GM23248 (cell line): ENCODE data around the gene RET. TPM values are rescaled to one million over a fixed set of nuclear protein-coding genes. Genes with fewer than 3 reads are reported as not detected.

ENCODE experiments used
- DNase-seq: peaks from one replicate; pipeline ENCODE4 v3.0.0-alpha.2; 2015
- H2AFZ ChIP-seq: fragments of 200-600 bp; sonication (generic); 2 replicates; pipeline ENCODE4 v1.6.1; 2016; ENCODE audit warnings: antibody characterized with exemption
- H3F3A ChIP-seq: fragments of 200-600 bp; sonication (generic); 2 replicates; pipeline ENCODE4 v1.6.1; 2016; ENCODE audit warnings: mild to moderate bottlenecking, antibody characterized with exemption, mixed run types; ENCODE audit not compliant: insufficient read depth
- H3K27ac ChIP-seq: fragments of 200-600 bp; sonication (generic); 2 replicates; pipeline ENCODE4 v1.5.1; 2016; ENCODE audit warnings: mild to moderate bottlenecking
- H3K27me3 ChIP-seq: fragments of 200-600 bp; sonication (generic); replicated peaks from 2 replicates; pipeline ENCODE4 v1.6.1; 2016; ENCODE audit warnings: mild to moderate bottlenecking; ENCODE audit not compliant: insufficient read depth
- H3K36me3 ChIP-seq: fragments of 200-600 bp; sonication (generic); 2 replicates; pipeline ENCODE4 v1.6.1; 2016; ENCODE audit warnings: low read depth, mild to moderate bottlenecking
- H3K4me1 ChIP-seq: fragments of 200-600 bp; sonication (generic); 2 replicates; pipeline ENCODE4 v1.6.1; 2016; ENCODE audit warnings: mild to moderate bottlenecking; ENCODE audit not compliant: insufficient read depth
- H3K4me2 ChIP-seq: fragments of 200-600 bp; sonication (generic); one replicate; pipeline ENCODE4 v1.6.1; 2016; ENCODE audit warnings: mild to moderate bottlenecking; ENCODE audit not compliant: unreplicated experiment
- H3K4me3 ChIP-seq: fragments of 200-600 bp; sonication (generic); 2 replicates; pipeline ENCODE4 v1.5.1; 2016; ENCODE audit warnings: mild to moderate bottlenecking
- H3K79me2 ChIP-seq: fragments of 200-600 bp; sonication (generic); 2 replicates; pipeline ENCODE4 v1.6.1; 2016; ENCODE audit warnings: mild to moderate bottlenecking; ENCODE audit not compliant: insufficient read depth
- H3K9ac ChIP-seq: fragments of 200-600 bp; sonication (generic); 2 replicates; pipeline ENCODE4 v1.6.1; 2016; ENCODE audit warnings: mild to moderate bottlenecking
- H3K9me2 ChIP-seq: fragments of 200-600 bp; sonication (generic); 2 replicates; pipeline ENCODE4 v1.6.1; 2016; ENCODE audit warnings: mixed run types, mild to moderate bottlenecking, moderate library complexity; ENCODE audit not compliant: insufficient read depth
- H3K9me3 ChIP-seq: fragments of 200-600 bp; sonication (generic); one replicate; pipeline ENCODE4 v1.6.1; 2017; ENCODE audit warnings: low read depth
- H4K20me1 ChIP-seq: fragments of 200-600 bp; sonication (generic); 2 replicates; pipeline ENCODE4 v1.6.0; 2016; ENCODE audit not compliant: insufficient read depth
- EZH2 ChIP-seq: fragments of 200-600 bp; sonication (generic); IDR thresholded peaks from 2 replicates; pipeline ENCODE4 v1.6.1; 2018; ENCODE audit warnings: antibody characterized with exemption, mild to moderate bottlenecking; ENCODE audit not compliant: insufficient read depth, poor library complexity, severe bottlenecking
- EZH2phosphoT487 ChIP-seq: fragments of 200-600 bp; sonication (generic); IDR thresholded peaks from 2 replicates; pipeline ENCODE4 v1.6.1; 2018; ENCODE audit warnings: antibody characterized with exemption, moderate library complexity, mild to moderate bottlenecking, low read depth; ENCODE audit not compliant: insufficient read depth
- WGBS, 2 experiments: methylation state at CpG; one replicate each; pipeline ENCODE4 v1.1.6; 2015 to 2017; ENCODE audit warnings: low lambda C conversion rate in 2 of 2, low coverage in 1 of 2; ENCODE audit errors: missing lambda C conversion rate in 2 of 2; 5-methylcytosine and 5-hydroxymethylcytosine counted together
- in situ Hi-C: fragments of 300-500 bp; cut with MboI; formaldehyde crosslinking; loops from 2 replicates; pipeline ENCODE4 v1.15.0; 2020
- polyA plus RNA-seq: library from polyadenylated mRNA; unstranded; fragments of >200 nt; fragmentation: Nextera tagmentation; extraction: Ambion mirVana; gene quantifications from 2 replicates; pipeline ENCODE4 v1.2.1, GENCODE V29; 2016
- total RNA-seq: library from RNA; depleted of rRNA; stranded (reverse); fragments of >200 nt; shearing (Covaris generic); gene quantifications from 2 replicates; pipeline ENCODE4 v1.2.3, GENCODE V29; 2014

Gene RET
- total and polyA plus RNA-seq, 2 experiments from 2014 or later = not detected

DNA sequence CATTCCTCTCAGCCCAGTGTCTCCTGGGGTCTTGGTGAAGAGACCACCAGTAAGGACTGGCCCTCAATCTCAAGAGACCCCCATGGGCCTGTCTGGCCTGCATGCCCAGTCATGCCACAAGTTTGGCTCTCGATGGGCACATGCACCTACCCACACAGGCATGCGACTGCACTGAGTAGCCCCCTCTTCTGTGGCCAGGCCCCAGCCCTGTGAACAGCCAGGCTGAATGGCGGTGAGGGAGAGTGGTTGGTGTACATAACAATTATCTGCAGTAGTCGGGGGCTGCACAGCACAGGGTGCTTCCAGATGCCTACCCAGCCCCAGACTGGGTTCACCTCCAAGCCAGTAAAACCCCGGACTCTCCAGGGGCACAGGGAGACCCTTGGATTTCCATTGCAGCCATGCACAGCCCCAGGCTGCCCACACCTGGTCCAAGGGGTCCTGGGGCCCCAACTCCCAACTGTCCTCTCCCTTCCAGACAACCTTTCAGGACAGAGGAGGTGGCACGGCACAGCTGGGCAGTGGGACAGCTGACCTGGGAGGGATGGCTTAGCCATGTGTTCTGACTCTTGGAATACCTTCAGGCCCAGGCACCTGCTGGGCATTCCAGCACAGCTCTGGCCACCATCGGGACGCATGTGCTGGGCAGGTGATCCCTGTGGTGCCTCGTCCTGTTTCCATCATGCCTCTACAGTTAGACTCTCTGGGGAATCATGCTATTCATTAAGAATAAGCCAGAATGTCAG is 40.3 kb downstream of the RET start:
- no peak overlapping the region for H3K4me2 ChIP-seq
- no peaks in the 10 kb centered on the region for H3K9me2 ChIP-seq
- H3K9ac ChIP-seq = no peak overlapping the region
- no peaks in the 10 kb centered on the region for H3K79me2 ChIP-seq
- no peaks in the 10 kb centered on the region for H4K20me1 ChIP-seq
- H3K4me3 ChIP-seq = no peak overlapping the region
- no peaks in the 10 kb centered on the region for H3F3A ChIP-seq
- no peaks in the 10 kb centered on the region for H3K4me1 ChIP-seq
- no peak overlapping the region for H2AFZ ChIP-seq
- no peaks in the 10 kb centered on the region for H3K9me3 ChIP-seq
- DNase-seq = no peak
- in situ Hi-C loops = no loop called here
- H3K27me3 ChIP-seq = no peaks in the 10 kb centered on the region
- TF ChIP-seq EZH2phosphoT487 = no peak
- no peak for TF ChIP-seq EZH2
- WGBS, 2 experiments = 56 to 60% methylated on average over 9 of the region's 9 CpGs
- H3K27ac ChIP-seq = no peak overlapping the region
- no peaks in the 10 kb centered on the region for H3K36me3 ChIP-seq

DNA sequence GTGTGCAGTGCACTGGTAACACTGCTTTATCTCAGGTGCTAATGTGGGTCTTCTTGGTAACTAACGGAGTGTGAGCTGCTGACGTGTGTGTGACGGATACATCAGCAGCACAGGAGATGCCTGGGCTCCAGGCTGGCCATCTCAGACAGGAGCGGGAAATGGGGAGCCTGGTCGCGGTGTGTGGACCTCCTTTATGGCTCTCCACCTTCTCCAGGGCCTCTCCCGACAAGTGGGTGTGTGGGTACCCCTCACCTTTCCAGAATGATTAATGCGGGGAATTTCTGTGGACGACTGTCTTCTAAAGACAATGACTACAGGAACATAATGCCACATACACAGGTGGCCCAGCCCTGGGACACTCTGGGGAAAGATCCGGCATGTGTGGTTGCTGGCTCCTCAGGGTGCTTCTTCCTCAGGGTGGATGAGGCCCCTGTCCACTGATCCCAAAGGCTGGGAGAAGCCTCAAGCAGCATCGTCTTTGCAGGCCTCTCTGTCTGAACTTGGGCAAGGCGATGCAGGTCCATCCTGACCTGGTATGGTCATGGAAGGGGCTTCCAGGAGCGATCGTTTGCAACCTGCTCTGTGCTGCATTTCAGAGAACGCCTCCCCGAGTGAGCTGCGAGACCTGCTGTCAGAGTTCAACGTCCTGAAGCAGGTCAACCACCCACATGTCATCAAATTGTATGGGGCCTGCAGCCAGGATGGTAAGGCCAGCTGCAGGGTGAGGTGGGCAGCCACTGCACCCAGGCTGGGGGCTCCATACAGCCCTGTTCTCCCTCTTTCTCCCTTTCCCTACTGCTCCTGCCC is 41.1 kb downstream of the RET start:
- Histone ChIP-seq H3K4me2 (no peak overlapping the region), H3K4me3 (no peak overlapping the region), H3K27me3 (no peaks in the 10 kb centered on the region; the same call in 1 of the 2 replicates), H3F3A (no peaks in the 10 kb centered on the region), H3K4me1 (no peaks in the 10 kb centered on the region), H3K9me2 (no peaks in the 10 kb centered on the region), H3K36me3 (no peaks in the 10 kb centered on the region), H3K79me2 (no peaks in the 10 kb centered on the region), H4K20me1 (no peaks in the 10 kb centered on the region), H2AFZ (no peak overlapping the region), H3K9me3 (no peaks in the 10 kb centered on the region), H3K27ac (no peak overlapping the region), H3K9ac (no peak overlapping the region)
- no peak for DNase-seq
- 74 to 77% methylated on average over 18 of the region's 18 CpGs for WGBS, 2 experiments
- no peak for TF ChIP-seq EZH2phosphoT487
- TF ChIP-seq EZH2 = no peak
- in situ Hi-C loops = no loop called here

DNA sequence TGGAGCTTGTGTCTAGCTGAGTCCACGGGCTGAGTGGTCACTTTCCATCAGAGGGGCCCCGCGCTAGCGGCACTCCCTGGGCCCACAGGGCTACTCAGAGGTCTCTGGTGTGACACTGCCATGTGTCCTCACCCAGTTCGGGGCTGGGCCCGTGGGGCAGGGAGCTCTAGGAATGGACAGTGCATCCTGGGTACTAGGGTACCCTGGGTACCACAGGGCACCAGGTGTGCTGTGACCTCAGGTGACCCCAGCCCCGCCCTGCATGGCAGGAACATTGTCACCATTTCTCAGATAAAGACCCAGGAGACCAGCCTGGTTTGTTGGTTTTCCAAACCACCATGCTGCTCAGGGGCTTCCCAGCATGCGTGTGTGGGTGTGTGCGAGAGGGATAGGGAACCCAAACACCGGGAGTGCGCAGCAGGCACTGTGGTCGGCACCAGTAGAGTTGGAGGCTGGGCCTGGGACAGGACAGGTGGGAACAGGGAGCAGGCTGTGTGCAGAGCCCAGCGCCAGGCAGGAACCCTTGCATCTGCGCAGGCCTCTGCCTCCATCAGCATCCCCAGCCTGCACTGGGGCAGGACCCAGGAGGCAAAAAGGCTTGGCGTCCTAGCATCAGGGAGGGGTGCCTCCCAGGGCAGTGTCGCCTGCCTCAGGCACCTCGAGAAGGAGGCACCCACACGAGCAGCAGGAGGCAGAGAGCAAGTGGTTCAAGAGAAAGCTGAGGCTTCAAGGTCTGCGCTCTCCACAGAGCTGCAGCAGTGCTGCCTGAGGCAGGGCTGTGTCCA is 42.0 kb downstream of the RET start:
- Histone ChIP-seq H3K36me3 (no peaks in the 10 kb centered on the region), H3K4me3 (no peak overlapping the region), H3K9me3 (no peaks in the 10 kb centered on the region), H3K9me2 (no peaks in the 10 kb centered on the region), H3F3A (no peaks in the 10 kb centered on the region), H3K79me2 (no peaks in the 10 kb centered on the region), H3K4me2 (no peak overlapping the region), H3K4me1 (no peaks in the 10 kb centered on the region), H2AFZ (no peak overlapping the region), H4K20me1 (no peaks in the 10 kb centered on the region), H3K27me3 (no peaks in the 10 kb centered on the region; the same call in 1 of the 2 replicates), H3K9ac (no peak overlapping the region), H3K27ac (no peak overlapping the region)
- no peak for DNase-seq
- TF ChIP-seq EZH2phosphoT487 (no peak), EZH2 (no peak)
- WGBS, 2 experiments = 65 to 70% methylated on average over 17 to 19 of the region's 19 CpGs
- in situ Hi-C loops = no loop called here

DNA sequence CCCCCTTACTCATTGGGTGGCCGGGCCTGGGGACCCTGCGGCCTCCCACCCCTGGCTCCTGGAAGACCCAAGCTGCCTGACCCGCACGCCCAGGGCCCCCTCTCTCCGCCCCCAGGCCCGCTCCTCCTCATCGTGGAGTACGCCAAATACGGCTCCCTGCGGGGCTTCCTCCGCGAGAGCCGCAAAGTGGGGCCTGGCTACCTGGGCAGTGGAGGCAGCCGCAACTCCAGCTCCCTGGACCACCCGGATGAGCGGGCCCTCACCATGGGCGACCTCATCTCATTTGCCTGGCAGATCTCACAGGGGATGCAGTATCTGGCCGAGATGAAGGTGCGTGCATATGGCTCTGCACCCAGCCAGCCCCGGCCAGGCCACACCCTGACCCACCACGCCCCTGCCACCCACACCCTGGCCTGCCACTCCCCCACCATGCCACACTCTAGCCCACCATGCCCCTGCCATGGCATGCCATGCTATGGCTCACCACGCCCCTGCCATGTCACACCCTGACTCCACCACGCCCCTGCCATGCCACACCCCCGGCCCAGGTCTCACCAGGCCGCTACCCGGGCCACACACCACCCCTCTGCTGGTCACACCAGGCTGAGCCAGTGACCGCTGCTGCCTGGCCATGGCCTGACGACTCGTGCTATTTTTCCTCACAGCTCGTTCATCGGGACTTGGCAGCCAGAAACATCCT is 42.7 kb downstream of the RET start:
- H3K4me2 ChIP-seq = no peak overlapping the region
- WGBS, 2 experiments = 74 to 81% methylated on average over 15 to 31 of the region's 31 CpGs

More for the DNA sequence above, 42.7 kb downstream of the RET start:
- H3K4me1 ChIP-seq = no peaks in the 10 kb centered on the region
- no peak overlapping the region for H3K9ac ChIP-seq
- no peak overlapping the region for H2AFZ ChIP-seq
- H3K36me3 ChIP-seq = no peaks in the 10 kb centered on the region
- H3K4me3 ChIP-seq = no peak overlapping the region
- H3F3A ChIP-seq = no peaks in the 10 kb centered on the region
- no peaks in the 10 kb centered on the region for H3K9me2 ChIP-seq
- H3K9me3 ChIP-seq = no peaks in the 10 kb centered on the region
- no peak for DNase-seq
- no peak overlapping the region for H3K27ac ChIP-seq
- H4K20me1 ChIP-seq = no peaks in the 10 kb centered on the region
- TF ChIP-seq EZH2phosphoT487 (no peak), EZH2 (no peak)
- in situ Hi-C loops = no loop called here
- no peaks in the 10 kb centered on the region for H3K79me2 ChIP-seq
- H3K27me3 ChIP-seq = no peaks in the 10 kb centered on the region; the same call in 1 of the 2 replicates
